Measurements from ENCODE around the gene SRF. TPM values are rescaled to one million over a fixed set of nuclear protein-coding genes. Genes with fewer than 3 reads are reported as not detected.

SRF gene
- polyA plus RNA-seq, 1 donor = 57.1 TPM

GRCh38 chr6:43183441-43183840 lies 12.4 kb downstream of the SRF start:
- DNase-seq (ENCODE audit: low read depth) = no peak

GRCh38 chr6:43184268-43184985 lies 13.4 kb downstream of the SRF start:
- DNase-seq (ENCODE audit: low read depth) = no peak

- DNase-seq (ENCODE audit: low read depth) = no peak
These were observed 14.4 kb downstream of the SRF start for GRCh38 chr6:43185391-43185985.

GRCh38 chr6:43186019-43186418 lies 14.9 kb downstream of the SRF start:
- no peak for DNase-seq (ENCODE audit: low read depth)

GRCh38 chr6:43186706-43187105 lies 15.6 kb downstream of the SRF start:
- no peak for DNase-seq (ENCODE audit: low read depth)

- no peak for DNase-seq (ENCODE audit: low read depth)
These were observed 16.8 kb downstream of the SRF start for GRCh38 chr6:43187821-43188220.

GRCh38 chr6:43188426-43188825 lies 17.4 kb downstream of the SRF start:
- DNase-seq (ENCODE audit: low read depth) = no peak

GRCh38 chr6:43189776-43190304 lies 18.8 kb downstream of the SRF start:
- DNase-seq (ENCODE audit: low read depth) = no peak

GRCh38 chr6:43192911-43193310 lies 21.8 kb downstream of the SRF start:
- no peak for DNase-seq (ENCODE audit: low read depth)

GRCh38 chr6:43193929-43194328 lies 22.9 kb downstream of the SRF start:
- DNase-seq (ENCODE audit: low read depth) = no peak

- DNase-seq (ENCODE audit: low read depth) = no peak
These were observed 25.3 kb downstream of the SRF start for GRCh38 chr6:43196337-43196736.

GRCh38 chr6:43199912-43200311 lies 28.8 kb downstream of the SRF start:
- no peak for DNase-seq (ENCODE audit: low read depth)

GRCh38 chr6:43200541-43200940 lies 29.5 kb downstream of the SRF start:
- no peak for DNase-seq (ENCODE audit: low read depth)

- no peak for DNase-seq (ENCODE audit: low read depth)
These were observed 31.4 kb downstream of the SRF start for GRCh38 chr6:43202451-43202850.

GRCh38 chr6:43203029-43203717 lies 32.1 kb downstream of the SRF start:
- DNase-seq (ENCODE audit: low read depth) = no peak

- no peak for DNase-seq (ENCODE audit: low read depth)
These were observed 32.6 kb downstream of the SRF start for GRCh38 chr6:43203718-43204095.

- no peak for DNase-seq (ENCODE audit: low read depth)
These were observed 33.4 kb downstream of the SRF start for GRCh38 chr6:43204271-43205105.

GRCh38 chr6:43205849-43206248 lies 34.8 kb downstream of the SRF start:
- DNase-seq (ENCODE audit: low read depth) = no peak

GRCh38 chr6:43207286-43207685 lies 36.2 kb downstream of the SRF start:
- DNase-seq (ENCODE audit: low read depth) = no peak

- no peak for DNase-seq (ENCODE audit: low read depth)
These were observed 40.9 kb downstream of the SRF start for GRCh38 chr6:43211955-43212354.

- DNase-seq (ENCODE audit: low read depth) = no peak
These were observed 42.4 kb downstream of the SRF start for GRCh38 chr6:43213431-43213830.

- no peak for DNase-seq (ENCODE audit: low read depth)
These were observed 44.0 kb downstream of the SRF start for GRCh38 chr6:43215066-43215465.

All from forelimb muscle (tissue), 1 donor.